Tibial nerve (tissue), 3 donors: ENCODE data around the gene RAPGEF2.

ENCODE experiments used
- POLR2A ChIP-seq, 2 donors: fragments of 450-650 bp; IDR thresholded peaks; one replicate each; pipeline ENCODE4 v1.6.1; 2017; ENCODE audit warnings: antibody characterized with exemption in 2 of 2, mild to moderate bottlenecking in 2 of 2, moderate library complexity in 2 of 2
- TF ChIP-seq, protein P1 (sequence below), 5 experiments: fragments of 200-600 bp in 3 of 5; fragments of 450-650 bp in 2 of 5; sonication (generic) in 3 of 5; IDR thresholded peaks; one replicate each; pipeline ENCODE4 v1.5.1; 2016 to 2019; ENCODE audit warnings: antibody characterized with exemption in 5 of 5, mild to moderate bottlenecking in 3 of 5, moderate library complexity in 2 of 5

DNA sequence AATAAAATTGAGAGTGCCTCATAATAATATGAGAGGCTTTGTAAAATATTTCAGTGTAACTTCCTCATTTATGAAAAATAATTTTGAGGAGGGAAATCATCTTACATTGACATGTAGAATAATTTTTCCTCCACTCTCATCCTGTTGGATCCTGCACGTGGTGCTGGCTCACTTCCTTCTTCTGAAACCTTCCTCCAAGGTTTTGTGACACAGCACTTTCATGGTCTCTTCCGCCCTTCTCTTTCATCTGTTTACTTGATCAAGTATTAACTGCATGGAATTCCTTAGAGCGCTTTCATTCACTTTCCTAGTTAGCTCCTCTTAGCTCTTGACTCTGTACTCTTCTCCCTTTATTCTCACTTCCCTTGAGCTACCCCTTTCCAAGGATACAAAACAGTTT is 246.5 kb downstream of the RAPGEF2 start:
- TF ChIP-seq, protein P1, sequence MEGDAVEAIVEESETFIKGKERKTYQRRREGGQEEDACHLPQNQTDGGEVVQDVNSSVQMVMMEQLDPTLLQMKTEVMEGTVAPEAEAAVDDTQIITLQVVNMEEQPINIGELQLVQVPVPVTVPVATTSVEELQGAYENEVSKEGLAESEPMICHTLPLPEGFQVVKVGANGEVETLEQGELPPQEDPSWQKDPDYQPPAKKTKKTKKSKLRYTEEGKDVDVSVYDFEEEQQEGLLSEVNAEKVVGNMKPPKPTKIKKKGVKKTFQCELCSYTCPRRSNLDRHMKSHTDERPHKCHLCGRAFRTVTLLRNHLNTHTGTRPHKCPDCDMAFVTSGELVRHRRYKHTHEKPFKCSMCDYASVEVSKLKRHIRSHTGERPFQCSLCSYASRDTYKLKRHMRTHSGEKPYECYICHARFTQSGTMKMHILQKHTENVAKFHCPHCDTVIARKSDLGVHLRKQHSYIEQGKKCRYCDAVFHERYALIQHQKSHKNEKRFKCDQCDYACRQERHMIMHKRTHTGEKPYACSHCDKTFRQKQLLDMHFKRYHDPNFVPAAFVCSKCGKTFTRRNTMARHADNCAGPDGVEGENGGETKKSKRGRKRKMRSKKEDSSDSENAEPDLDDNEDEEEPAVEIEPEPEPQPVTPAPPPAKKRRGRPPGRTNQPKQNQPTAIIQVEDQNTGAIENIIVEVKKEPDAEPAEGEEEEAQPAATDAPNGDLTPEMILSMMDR (IDR thresholded peaks at IDR 0.05), result no peak
- TF ChIP-seq POLR2A (IDR thresholded peaks at IDR 0.05), result no peak
